Large intestine (tissue), 3 donors: ENCODE measurements around the gene SHLD1. TPM values are rescaled to one million over a fixed set of nuclear protein-coding genes. Genes with fewer than 3 reads are reported as not detected.
A peak's percentile ranks its signal among the peaks of the same experiment; 100 is the strongest.

Experiments
- DNase-seq, 2 donors: peaks; one replicate each; pipeline versions ENCODE4 v3.0.0 to v3.0.0-alpha.2; 2013
- H3K27ac ChIP-seq: one replicate; pipeline ENCODE4 v1.5.1; 2013; ENCODE audit warnings: low read length
- H3K27me3 ChIP-seq: 2 replicates; pipeline ENCODE4 v1.6.1; 2013; ENCODE audit warnings: low read length; ENCODE audit not compliant: control insufficient read depth, insufficient read depth
- H3K36me3 ChIP-seq: 2 replicates; pipeline ENCODE4 v1.6.1; 2013; ENCODE audit warnings: low read length; ENCODE audit not compliant: control insufficient read depth, insufficient read depth
- H3K4me1 ChIP-seq: one replicate; pipeline ENCODE4 v1.6.1; 2013; ENCODE audit warnings: low read length; ENCODE audit not compliant: control insufficient read depth, insufficient read depth
- H3K4me3 ChIP-seq: one replicate; pipeline ENCODE4 v1.5.1; 2013; ENCODE audit warnings: low read length
- H3K9me3 ChIP-seq: one replicate; pipeline ENCODE4 v1.6.1; 2013; ENCODE audit warnings: mild to moderate bottlenecking, low read depth, low read length, moderate library complexity; ENCODE audit not compliant: control insufficient read depth
- WGBS: methylation state at CpG from one replicate; pipeline ENCODE4 v1.1.5; 2013; ENCODE audit warnings: low lambda C conversion rate; ENCODE audit not compliant: insufficient coverage; 5-methylcytosine and 5-hydroxymethylcytosine counted together
- polyA plus RNA-seq: library from polyadenylated mRNA; unstranded; fragments of 120-200 nt; gene quantifications from one replicate; pipeline ENCODE4 v1.2.1, GENCODE V29; 2013

SHLD1 gene
- polyA plus RNA-seq, 1 donor: 14.6 TPM

- Histone ChIP-seq H3K36me3 (no peaks in the 10 kb centered on the region), H3K27ac (peak overlapping the region; percentile 91), H3K27me3 (no peaks in the 10 kb centered on the region), H3K9me3 (no peaks in the 10 kb centered on the region), H3K4me1 (peaks cover 38% of the 10 kb centered on the region), H3K4me3 (no peak overlapping the region)
- peak; percentile 92 to 95 for DNase-seq
- WGBS: no CpG with 5 or more reads among the region's 4 CpGs
Measured at GRCh38 chr20:5751856-5752255, 1.7 kb downstream of the SHLD1 start.

- no peaks in the 10 kb centered on the region for H3K9me3 ChIP-seq
- H3K4me3 ChIP-seq: no peak overlapping the region
- DNase-seq: peak; percentile 56 to 68
- H3K36me3 ChIP-seq: peaks cover 3% of the 10 kb centered on the region
- no CpG with 5 or more reads among the region's 7 CpGs for WGBS
- H3K4me1 ChIP-seq: peaks cover 22% of the 10 kb centered on the region
- H3K27me3 ChIP-seq: no peaks in the 10 kb centered on the region
- H3K27ac ChIP-seq: peak overlapping the region; percentile 57
Measured at GRCh38 chr20:5753814-5754213, 3.6 kb downstream of the SHLD1 start.

GRCh38 chr20:5757949-5758348, 7.7 kb downstream of the SHLD1 start:
- Histone ChIP-seq H3K36me3 (peaks cover 16% of the 10 kb centered on the region), H3K4me1 (peaks cover 4% of the 10 kb centered on the region), H3K4me3 (no peak overlapping the region), H3K9me3 (no peaks in the 10 kb centered on the region), H3K27ac (no peak overlapping the region), H3K27me3 (no peaks in the 10 kb centered on the region)
- DNase-seq: no peak
- WGBS: no CpG with 5 or more reads among the region's 3 CpGs

- no peak overlapping the region for H3K4me3 ChIP-seq
- H3K9me3 ChIP-seq: no peaks in the 10 kb centered on the region
- no peaks in the 10 kb centered on the region for H3K4me1 ChIP-seq
- no CpG with 5 or more reads among the region's 7 CpGs for whole genome bisulfite sequencing
- no peak overlapping the region for H3K27ac ChIP-seq
- no peak for DNase-seq
- peaks cover 17% of the 10 kb centered on the region for H3K36me3 ChIP-seq
- no peaks in the 10 kb centered on the region for H3K27me3 ChIP-seq
Measured at GRCh38 chr20:5766085-5766764, 16.0 kb downstream of the SHLD1 start.

- H3K36me3 ChIP-seq: peaks cover 15% of the 10 kb centered on the region
- no peak overlapping the region for H3K4me3 ChIP-seq
- no peaks in the 10 kb centered on the region for H3K4me1 ChIP-seq
- 100% methylated on average over 1 of the region's 9 CpGs for WGBS
- H3K27ac ChIP-seq: no peak overlapping the region
- H3K27me3 ChIP-seq: no peaks in the 10 kb centered on the region
- H3K9me3 ChIP-seq: no peaks in the 10 kb centered on the region
- DNase-seq: no peak
Measured at GRCh38 chr20:5767493-5768098, 17.4 kb downstream of the SHLD1 start.

- Histone ChIP-seq H3K4me3 (no peak overlapping the region), H3K27me3 (no peaks in the 10 kb centered on the region), H3K36me3 (peaks cover 37% of the 10 kb centered on the region), H3K4me1 (no peaks in the 10 kb centered on the region), H3K27ac (no peak overlapping the region), H3K9me3 (no peaks in the 10 kb centered on the region)
- no peak for DNase-seq
- 100% methylated on average over 3 of the region's 3 CpGs for WGBS
Measured at GRCh38 chr20:5770231-5770986, 20.2 kb downstream of the SHLD1 start.

- WGBS: no CpG with 5 or more reads among the region's 1 CpG
- no peaks in the 10 kb centered on the region for H3K27me3 ChIP-seq
- H3K27ac ChIP-seq: no peak overlapping the region
- H3K4me1 ChIP-seq: no peaks in the 10 kb centered on the region
- no peak for DNase-seq
- peaks cover 38% of the 10 kb centered on the region for H3K36me3 ChIP-seq
- no peak overlapping the region for H3K4me3 ChIP-seq
- H3K9me3 ChIP-seq: no peaks in the 10 kb centered on the region
Measured at GRCh38 chr20:5770987-5771318, 20.8 kb downstream of the SHLD1 start.

- Histone ChIP-seq H3K4me1 (no peaks in the 10 kb centered on the region), H3K27ac (no peak overlapping the region), H3K36me3 (peaks cover 40% of the 10 kb centered on the region), H3K4me3 (no peak overlapping the region), H3K27me3 (no peaks in the 10 kb centered on the region), H3K9me3 (no peaks in the 10 kb centered on the region)
- no peak for DNase-seq
- WGBS: no CpG with 5 or more reads among the region's 5 CpGs
Measured at GRCh38 chr20:5772704-5773103, 22.5 kb downstream of the SHLD1 start.

GRCh38 chr20:5773589-5773988, 23.4 kb downstream of the SHLD1 start:
- peaks cover 38% of the 10 kb centered on the region for H3K36me3 ChIP-seq
- H3K4me1 ChIP-seq: no peaks in the 10 kb centered on the region
- H3K9me3 ChIP-seq: no peaks in the 10 kb centered on the region
- H3K27me3 ChIP-seq: no peaks in the 10 kb centered on the region
- no peak for DNase-seq
- H3K27ac ChIP-seq: no peak overlapping the region
- WGBS: 80% methylated on average over 1 of the region's 8 CpGs
- no peak overlapping the region for H3K4me3 ChIP-seq

- no CpG with 5 or more reads among the region's 5 CpGs for WGBS
- Histone ChIP-seq H3K4me1 (peaks cover 14% of the 10 kb centered on the region), H3K27ac (no peak overlapping the region), H3K27me3 (no peaks in the 10 kb centered on the region), H3K9me3 (no peaks in the 10 kb centered on the region), H3K36me3 (peaks cover 37% of the 10 kb centered on the region), H3K4me3 (no peak overlapping the region)
- DNase-seq: no peak
Measured at GRCh38 chr20:5776077-5776476, 25.9 kb downstream of the SHLD1 start.
